GM18858 (cell line): ENCODE data around the gene FUOM.
"Not testable (repeated sequence)": the region's sequence is repeated elsewhere in the genome, so short reads cannot be mapped to it uniquely, and the experiment has no call there.

Experiments
- ATAC-seq: cut with Tn5 transposase; IDR thresholded peaks from one replicate; pipeline ENCODE4 v1.9.1; 2021; ENCODE audit not compliant: unreplicated experiment

The FUOM gene

GRCh38 chr10:133370030-133370786, 12.4 kb upstream of the FUOM start:
- no peak for ATAC-seq

GRCh38 chr10:133368153-133368552, 10.3 kb upstream of the FUOM start:
- no peak for ATAC-seq

GRCh38 chr10:133367461-133367860, 9.6 kb upstream of the FUOM start:
- not testable (repeated sequence) for ATAC-seq

GRCh38 chr10:133366751-133367150, 8.9 kb upstream of the FUOM start:
- no peak for ATAC-seq

GRCh38 chr10:133366130-133366478, 8.3 kb upstream of the FUOM start:
- no peak for ATAC-seq

GRCh38 chr10:133365461-133366129, 7.8 kb upstream of the FUOM start:
- no peak for ATAC-seq

GRCh38 chr10:133364645-133365431, 7.0 kb upstream of the FUOM start:
- no peak for ATAC-seq

GRCh38 chr10:133362846-133363245, 5.0 kb upstream of the FUOM start:
- no peak for ATAC-seq

- ATAC-seq: no peak
These were observed 4.1 kb upstream of the FUOM start for GRCh38 chr10:133361773-133362441.

- ATAC-seq: no peak
These were observed 3.4 kb upstream of the FUOM start for GRCh38 chr10:133361227-133361626.

- no peak for ATAC-seq
These were observed 2.3 kb upstream of the FUOM start for GRCh38 chr10:133359972-133360610.

GRCh38 chr10:133359554-133359971, 1.7 kb upstream of the FUOM start:
- no peak for ATAC-seq

GRCh38 chr10:133358925-133359310, 1.1 kb upstream of the FUOM start:
- no peak for ATAC-seq

- ATAC-seq: no peak
These were observed 524 bp upstream of the FUOM start for GRCh38 chr10:133358162-133358924.

GRCh38 chr10:133356549-133357284, 1.1 kb downstream of the FUOM start:
- no peak for ATAC-seq

GRCh38 chr10:133355991-133356390, 1.8 kb downstream of the FUOM start:
- no peak for ATAC-seq

- ATAC-seq: no peak
These were observed 2.6 kb downstream of the FUOM start for GRCh38 chr10:133355266-133355665.

GRCh38 chr10:133354672-133355240, 3.1 kb downstream of the FUOM start:
- ATAC-seq: no peak

GRCh38 chr10:133353988-133354605, 3.7 kb downstream of the FUOM start:
- no peak for ATAC-seq
